Naive thymus-derived CD4-positive, alpha-beta T cell (primary cell): ENCODE measurements around the gene APEH. TPM values are rescaled to one million over a fixed set of nuclear protein-coding genes. Genes with fewer than 3 reads are reported as not detected.

Source experiments
- ATAC-seq: fragments of 150-1000 bp; cut with Tn5 transposase; 2 replicates; pipeline ENCODE4 v1.10.0; 2021; ENCODE audit warnings: mild to moderate bottlenecking, moderate library complexity
- CTCF ChIA-PET: fragments of 350-600 bp; sonication (Branson Sonifier 250); formaldehyde crosslinking; loops from one replicate; lab custom pipeline; 2021; ENCODE audit warnings: antibody characterized with exemption; lab: Charles Lee
- POLR2A ChIA-PET: fragments of 350-600 bp; sonication (Branson Sonifier 250); formaldehyde crosslinking; loops from one replicate; lab custom pipeline; 2021; ENCODE audit warnings: antibody characterized with exemption, inconsistent platforms; lab: Charles Lee
- DNase-seq, 9 donors: peaks; one replicate each; pipeline versions ENCODE4 v3.0.0 to v3.0.0-alpha.2; 2020 to 2022; ENCODE audit warnings: mixed read lengths in 1 of 9
- H3K27ac ChIP-seq: one replicate; pipeline ENCODE4 v1.7.0; 2013; ENCODE audit warnings: mild to moderate bottlenecking, low read depth, low read length, moderate library complexity
- H3K27me3 ChIP-seq, 2 donors: one replicate each; pipeline ENCODE4 v1.7.0; 2013; ENCODE audit warnings: low read length in 2 of 2, mild to moderate bottlenecking in 2 of 2, moderate library complexity in 2 of 2; ENCODE audit not compliant: control insufficient read depth in 2 of 2, insufficient read depth in 2 of 2
- H3K36me3 ChIP-seq, 3 experiments: 1 replicate in 2 of 3; 2 replicates in 1 of 3; pipeline ENCODE4 v1.7.0; 2013; ENCODE audit warnings: low read length in 3 of 3, mild to moderate bottlenecking in 3 of 3, moderate library complexity in 1 of 3; ENCODE audit not compliant: insufficient read depth in 3 of 3, control insufficient read depth in 2 of 3
- H3K4me1 ChIP-seq, 2 donors: one replicate each; pipeline ENCODE4 v1.7.0; 2013; ENCODE audit warnings: low read length in 2 of 2, mild to moderate bottlenecking in 2 of 2, moderate library complexity in 1 of 2; ENCODE audit not compliant: control insufficient read depth in 2 of 2, insufficient read depth in 2 of 2
- H3K4me3 ChIP-seq: 2 replicates; pipeline ENCODE4 v1.7.0; 2013; ENCODE audit warnings: mild to moderate bottlenecking, low read length
- H3K9me3 ChIP-seq, 3 experiments: 1 replicate in 2 of 3; 2 replicates in 1 of 3; pipeline ENCODE4 v1.7.0; 2013; ENCODE audit warnings: low read length in 3 of 3; ENCODE audit not compliant: control insufficient read depth in 2 of 3
- H3K27ac Mint-ChIP-seq, 9 donors: one replicate each; pipeline ENCODE4 v1.8.0; 2020 to 2022; ENCODE audit warnings: mixed read lengths in 9 of 9, mild to moderate bottlenecking in 8 of 9, moderate library complexity in 5 of 9, inconsistent platforms in 2 of 9
- H3K27me3 Mint-ChIP-seq, 5 donors: one replicate each; pipeline ENCODE4 v1.8.0; 2021 to 2022; ENCODE audit warnings: mixed read lengths in 5 of 5, mild to moderate bottlenecking in 1 of 5
- H3K36me3 Mint-ChIP-seq, 5 donors: one replicate each; pipeline ENCODE4 v1.8.0; 2020 to 2022; ENCODE audit warnings: mixed read lengths in 5 of 5, mild to moderate bottlenecking in 3 of 5, inconsistent platforms in 1 of 5
- H3K4me1 Mint-ChIP-seq, 7 donors: one replicate each; pipeline ENCODE4 v1.8.0; 2020 to 2022; ENCODE audit warnings: mixed read lengths in 7 of 7, mild to moderate bottlenecking in 3 of 7, inconsistent platforms in 1 of 7
- H3K4me3 Mint-ChIP-seq, 10 donors: one replicate each; pipeline ENCODE4 v1.8.0; 2020 to 2022; ENCODE audit warnings: mild to moderate bottlenecking in 10 of 10, mixed read lengths in 10 of 10, moderate library complexity in 6 of 10, inconsistent platforms in 2 of 10
- H3K9me3 Mint-ChIP-seq, 11 donors: one replicate each; pipeline ENCODE4 v1.8.0; 2020 to 2022; ENCODE audit warnings: mixed read lengths in 11 of 11, mild to moderate bottlenecking in 4 of 11, inconsistent platforms in 1 of 11, moderate library complexity in 1 of 11
- intact Hi-C, 2 donors: fragments of 100-400 bp; cut with micrococcal nuclease; formaldehyde crosslinking; loops; one replicate each; pipeline ENCODE4 v1.15.1; 2023
- polyA plus RNA-seq, 2 donors: library from polyadenylated mRNA; unstranded; fragments of 300-500 nt; fragmentation: Illumina TruSeq; gene quantifications; one replicate each; pipeline ENCODE4 v1.2.3, GENCODE V29; 2021
- total RNA-seq, 6 experiments: library from RNA in 5 of 6; stranded (reverse) in 5 of 6; gene quantifications; 1 replicate in 5 of 6; 2 replicates in 1 of 6; pipeline ENCODE4 v1.2.3 and lab custom pipeline; 2021 to 2026

Gene APEH
- total and polyA plus RNA-seq, 7 experiments from 2014 or later, result 75.5 to 151 (median 103) TPM

DNA sequence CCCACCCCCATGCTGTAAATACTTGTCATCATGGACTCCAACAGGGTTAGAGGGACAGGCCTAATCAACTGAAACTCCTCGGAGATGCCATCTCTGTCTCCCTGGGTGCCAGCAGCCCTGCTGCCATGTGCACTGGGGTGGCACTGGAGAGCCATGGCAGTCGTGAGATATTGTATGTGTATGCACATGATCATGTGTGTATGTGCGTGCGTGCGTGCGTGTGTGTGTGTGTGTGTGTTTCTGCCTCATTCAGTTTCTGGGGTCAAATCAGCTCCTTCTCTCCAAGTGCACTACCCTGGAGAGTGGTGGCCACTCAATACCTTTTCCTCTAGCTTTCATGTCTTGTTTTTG lies 3.2 kb upstream of the APEH start:
- Mint-ChIP-seq H3K27me3 (peaks cover 0 to 3% (median 0%) of the 10 kb centered on the region in 5 donors), H3K36me3 (no peaks in the 10 kb centered on the region), H3K4me3 (no peak overlapping the region), H3K4me1 (peaks cover 14 to 33% (median 25%) of the 10 kb centered on the region in 7 donors), H3K27ac (peak overlapping the region in 3 of 9 donors; percentile 2 to 84 (median 66)), H3K9me3 (no peaks in the 10 kb centered on the region)
- H3K9me3 ChIP-seq, result no peaks in the 10 kb centered on the region
- H3K4me3 ChIP-seq, result no peak overlapping the region
- peaks cover 16 to 19% of the 10 kb centered on the region in 2 donors for H3K4me1 ChIP-seq
- peaks cover 0 to 8% (median 0%) of the 10 kb centered on the region in 3 experiments for H3K36me3 ChIP-seq
- DNase-seq (no peak), ATAC-seq (no peak)
- no peaks in the 10 kb centered on the region for H3K27me3 ChIP-seq
- H3K27ac ChIP-seq, result no peak overlapping the region
- CTCF ChIA-PET, result interaction anchor here (0.7 to 5.4 kb wide), 7 partner anchors 11 to 393 kb away, joined by 3 to 111 read pairs (median 4); no protein-coding TSS in a partner anchor
- intact Hi-C loops, result loop anchor here (1.0 to 10.0 kb wide), 9 partner anchors 104 to 894 kb away; partner anchors contain the start of genes C3orf18 (in 1 of the 2), HEMK1 (in 1 of the 2), HYAL3 (in 1 of the 2) and KLHDC8B (in 1 of the 2)
- POLR2A ChIA-PET, result interaction anchor here (3.4 kb wide), 1 partner anchor 131 kb away, joined by 45 read pairs; no protein-coding TSS in a partner anchor

DNA sequence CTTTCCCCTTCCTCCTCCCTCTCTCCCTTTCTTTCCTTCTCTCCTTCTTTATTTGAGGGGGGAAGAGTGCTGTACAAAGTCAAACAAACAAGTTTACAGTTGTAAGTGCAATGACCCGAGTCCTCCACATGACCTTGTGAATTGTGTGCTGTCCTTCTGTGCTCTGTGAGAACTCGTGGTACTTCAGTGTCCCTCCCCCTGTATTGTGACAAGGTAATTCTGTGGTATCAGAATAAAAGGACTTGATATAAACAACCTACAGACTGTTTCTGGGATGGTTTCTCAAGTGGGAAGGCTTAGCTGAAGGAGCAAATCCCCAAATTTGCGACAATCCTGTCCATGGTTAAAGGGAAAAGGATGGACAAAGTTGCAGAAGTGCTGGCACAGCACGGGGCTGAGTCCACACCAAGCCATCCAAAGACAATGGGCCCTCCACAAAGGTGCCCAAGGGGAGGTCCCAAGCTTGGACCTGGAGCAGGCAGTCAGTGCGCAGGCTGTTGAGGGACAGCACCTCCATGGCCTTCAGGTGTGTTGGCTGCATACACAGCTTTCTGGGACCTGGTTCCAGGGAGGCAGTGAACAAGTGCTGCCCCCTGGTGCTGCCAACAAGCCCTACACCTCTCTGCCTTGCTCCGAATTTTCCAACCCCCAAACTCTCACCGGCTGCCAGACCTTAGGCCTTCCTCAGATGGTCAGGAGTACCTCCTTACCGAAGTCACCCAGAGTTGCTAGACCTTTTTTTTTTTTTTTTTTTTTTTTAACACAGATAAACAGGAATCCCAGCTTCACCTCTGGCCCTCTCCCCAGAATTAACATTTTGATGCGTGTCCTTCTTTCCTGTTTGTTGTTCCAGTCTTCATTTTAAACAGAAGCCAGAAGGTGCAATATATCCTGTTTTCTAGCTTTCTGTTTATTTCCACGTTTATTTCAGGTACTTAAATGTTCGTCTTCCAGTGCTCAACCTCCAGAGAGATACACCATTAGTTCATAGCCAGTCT lies 2.6 kb upstream of the APEH start:
- H3K36me3 Mint-ChIP-seq, result peaks cover 0 to 5% (median 0%) of the 10 kb centered on the region in 5 donors
- no peaks in the 10 kb centered on the region for H3K9me3 Mint-ChIP-seq
- H3K4me3 Mint-ChIP-seq, result peak overlapping the region; percentile 43 to 83 (median 74)
- peak overlapping the region; percentile 21 for H3K27ac ChIP-seq
- DNase-seq (peak; percentile 44 to 74 (median 66)), ATAC-seq (peak; percentile 10)
- H3K27me3 ChIP-seq, result no peaks in the 10 kb centered on the region
- H3K4me3 ChIP-seq, result no peak overlapping the region
- peaks cover 16 to 25% of the 10 kb centered on the region in 2 donors for H3K4me1 ChIP-seq
- POLR2A ChIA-PET, result interaction anchor here (3.4 kb wide), 1 partner anchor 132 kb away, joined by 45 read pairs; no protein-coding TSS in a partner anchor
- no peaks in the 10 kb centered on the region for H3K27me3 Mint-ChIP-seq
- peaks cover 15 to 39% (median 32%) of the 10 kb centered on the region in 7 donors for H3K4me1 Mint-ChIP-seq
- peaks cover 0 to 15% (median 0%) of the 10 kb centered on the region in 3 experiments for H3K36me3 ChIP-seq
- intact Hi-C loops, result loop anchor here (1.0 to 10.0 kb wide), 9 partner anchors 104 to 893 kb away; partner anchors contain the start of genes C3orf18 (in 1 of the 2), HEMK1 (in 1 of the 2), HYAL3 (in 1 of the 2) and KLHDC8B (in 1 of the 2)
- H3K27ac Mint-ChIP-seq, result peak overlapping the region; percentile 33 to 89 (median 68)
- CTCF ChIA-PET, result interaction anchor here (0.6 to 5.4 kb wide), 11 partner anchors 10 to 1349 kb away, joined by 3 to 111 read pairs (median 4); no protein-coding TSS in a partner anchor
- no peaks in the 10 kb centered on the region for H3K9me3 ChIP-seq

DNA sequence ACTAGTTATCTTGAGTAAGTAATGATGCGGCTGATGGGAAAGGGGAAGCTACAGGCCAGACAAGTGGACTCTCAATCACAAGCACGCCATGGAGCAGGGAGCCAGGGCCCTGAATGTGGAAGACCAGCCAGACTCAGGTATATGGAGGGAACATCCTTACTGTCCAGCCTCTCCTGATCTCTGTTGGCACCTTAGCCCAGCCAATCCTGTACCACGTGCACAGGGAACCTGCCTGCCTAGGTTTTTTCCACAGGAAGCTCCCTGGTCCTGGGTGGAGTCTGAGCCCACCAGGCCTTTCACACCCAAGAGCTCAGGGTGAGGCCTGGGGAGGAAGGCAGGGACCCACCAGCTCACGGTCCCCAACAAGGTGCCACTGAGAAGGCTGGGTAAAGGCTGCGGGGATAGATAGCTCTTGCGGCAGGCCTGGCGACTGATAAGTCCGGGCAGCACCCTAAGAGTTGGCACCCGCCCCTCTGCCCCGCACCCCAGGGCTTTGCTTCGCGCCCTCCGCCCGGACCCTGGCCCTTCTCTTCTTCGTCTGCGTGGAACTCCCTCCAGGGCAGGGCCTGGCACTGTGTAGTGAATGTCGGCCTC lies 933 bp upstream of the APEH start:
- intact Hi-C loops, result loop anchor here (1.0 to 10.0 kb wide), 10 partner anchors 46 to 892 kb away; partner anchors contain the start of genes AMIGO3 (in 1 of the 2), C3orf18 (in 1 of the 2), DAG1 (in 1 of the 2) and HEMK1 (in 1 of the 2)
- H3K27ac ChIP-seq, result peak overlapping the region; percentile 94
- H3K9me3 ChIP-seq, result no peaks in the 10 kb centered on the region
- peaks cover under 1 to 31% (median 4%) of the 10 kb centered on the region in 3 experiments for H3K36me3 ChIP-seq
- H3K27me3 ChIP-seq, result no peaks in the 10 kb centered on the region
- Mint-ChIP-seq H3K36me3 (peaks cover 0 to 10% (median 3%) of the 10 kb centered on the region in 5 donors), H3K27ac (peak overlapping the region; percentile 93 to 99 (median 96)), H3K4me1 (peaks cover 15 to 52% (median 35%) of the 10 kb centered on the region in 7 donors), H3K4me3 (peak overlapping the region; percentile 90 to 97 (median 94)), H3K9me3 (no peaks in the 10 kb centered on the region), H3K27me3 (no peaks in the 10 kb centered on the region)
- ChIA-PET CTCF (interaction anchor here (0.6 to 5.4 kb wide), 4 partner anchors 91 to 413 kb away, joined by 4 to 111 read pairs (median 10); no protein-coding TSS in a partner anchor), POLR2A (interaction anchor here (0.6 to 3.4 kb wide), 5 partner anchors 16 to 691 kb away, joined by 3 to 45 read pairs (median 3); partner anchors contain the start of genes MST1 and RNF123)
- peak in 2 of 9 donors; percentile 8 to 14 for DNase-seq
- peak overlapping the region; percentile 79 for H3K4me3 ChIP-seq
- H3K4me1 ChIP-seq, result peaks cover 16 to 31% of the 10 kb centered on the region in 2 donors
- no peak for ATAC-seq

DNA sequence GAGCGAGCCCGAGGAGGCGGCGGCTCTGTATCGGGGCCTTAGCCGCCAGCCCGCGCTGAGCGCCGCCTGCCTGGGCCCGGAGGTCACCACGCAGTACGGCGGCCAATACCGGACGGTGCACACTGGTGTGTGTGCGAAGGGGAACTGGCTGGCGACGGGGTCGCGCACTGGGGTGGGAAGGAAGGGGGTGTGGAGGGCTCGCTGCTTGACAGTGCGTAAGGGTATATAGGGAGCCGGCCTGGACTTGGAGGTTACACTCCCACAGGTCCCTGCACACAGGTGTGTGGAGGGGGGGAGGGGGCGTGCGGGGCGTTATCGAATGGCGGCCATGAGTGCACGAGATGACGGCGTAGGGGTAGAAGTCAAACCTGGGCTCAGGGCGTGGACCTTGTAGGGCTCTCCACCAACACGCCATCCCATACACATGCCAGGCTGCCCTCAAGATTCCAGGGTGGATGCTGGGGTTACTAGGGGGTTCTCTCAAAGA lies 389 bp downstream of the APEH start:
- H3K27me3 Mint-ChIP-seq, result no peaks in the 10 kb centered on the region
- peak overlapping the region; percentile 90 to 97 (median 94) for H3K4me3 Mint-ChIP-seq
- peaks cover 15 to 57% (median 38%) of the 10 kb centered on the region in 7 donors for H3K4me1 Mint-ChIP-seq
- peak overlapping the region; percentile 79 for H3K4me3 ChIP-seq
- peaks cover 9 to 45% (median 14%) of the 10 kb centered on the region in 3 experiments for H3K36me3 ChIP-seq
- H3K9me3 Mint-ChIP-seq, result no peaks in the 10 kb centered on the region
- peaks cover 0 to 13% (median 4%) of the 10 kb centered on the region in 5 donors for H3K36me3 Mint-ChIP-seq
- no peaks in the 10 kb centered on the region for H3K9me3 ChIP-seq
- no peaks in the 10 kb centered on the region for H3K27me3 ChIP-seq
- ATAC-seq (peak; percentile 8), DNase-seq (peak in 1 of 9 donors; percentile 48)
- ChIA-PET POLR2A (interaction anchor here (0.5 kb wide), 1 partner anchor 284 kb away, joined by 3 read pairs; no protein-coding TSS in a partner anchor), CTCF (no interaction called here)
- H3K27ac Mint-ChIP-seq, result peak overlapping the region in 8 of 9 donors; percentile 17 to 99 (median 86)
- peak overlapping the region; percentile 94 for H3K27ac ChIP-seq
- H3K4me1 ChIP-seq, result peaks cover 16 to 31% of the 10 kb centered on the region in 2 donors
- intact Hi-C loops, result loop anchor here (1.0 to 10.0 kb wide), 22 partner anchors 15 to 890 kb away; partner anchors contain the start of genes MST1 (in 2 of the 2), RNF123 (in 2 of the 2), TRAIP (in 2 of the 2) and USP4 (in 2 of the 2)

DNA sequence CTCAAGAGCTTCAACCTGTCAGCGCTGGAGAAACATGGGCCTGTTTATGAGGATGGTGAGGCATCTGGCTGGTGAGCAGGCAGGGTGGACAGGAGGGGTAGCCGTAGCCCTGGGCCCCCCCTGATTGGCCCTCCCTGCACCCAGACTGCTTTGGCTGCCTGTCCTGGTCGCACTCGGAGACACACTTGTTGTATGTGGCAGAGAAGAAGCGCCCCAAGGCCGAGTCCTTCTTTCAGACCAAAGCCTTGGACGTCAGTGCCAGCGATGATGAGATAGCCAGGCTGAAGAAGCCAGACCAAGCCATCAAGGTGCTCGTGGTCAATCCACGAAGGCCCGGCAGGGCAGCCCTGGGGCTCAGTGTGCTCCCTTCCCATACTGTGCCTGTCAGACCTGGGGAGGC lies 1.8 kb downstream of the APEH start:
- H3K4me1 Mint-ChIP-seq, result peaks cover 22 to 57% (median 43%) of the 10 kb centered on the region in 7 donors
- CTCF ChIA-PET, result interaction anchor here (0.9 kb wide), 1 partner anchor 136 kb away, joined by 6 read pairs; no protein-coding TSS in a partner anchor
- H3K36me3 ChIP-seq, result peaks cover 9 to 58% (median 23%) of the 10 kb centered on the region in 3 experiments

More for the DNA sequence above, 1.8 kb downstream of the APEH start:
- Histone ChIP-seq H3K4me1 (peaks cover 16 to 31% of the 10 kb centered on the region in 2 donors), H3K9me3 (no peaks in the 10 kb centered on the region), H3K27me3 (no peaks in the 10 kb centered on the region), H3K4me3 (no peak overlapping the region), H3K27ac (no peak overlapping the region)
- no peak for ATAC-seq
- no peaks in the 10 kb centered on the region for H3K9me3 Mint-ChIP-seq
- H3K36me3 Mint-ChIP-seq, result peaks cover 0 to 25% (median 9%) of the 10 kb centered on the region in 5 donors
- peak overlapping the region in 3 of 9 donors; percentile 19 to 99 (median 37) for H3K27ac Mint-ChIP-seq
- POLR2A ChIA-PET, result no interaction called here
- DNase-seq, result no peak
- peak overlapping the region in 8 of 10 donors; percentile 90 to 97 (median 94) for H3K4me3 Mint-ChIP-seq
- H3K27me3 Mint-ChIP-seq, result no peaks in the 10 kb centered on the region
- intact Hi-C loops, result loop anchor here in 1 of 2 donors (2.0 to 10.0 kb wide), 2 partner anchors 669 to 889 kb away; partner anchors contain the start of genes C3orf18, HEMK1 and WDR6
